Endothelial cell of umbilical vein (primary cell): ENCODE results near the gene SYNGR3. TPM values are rescaled to one million over a fixed set of nuclear protein-coding genes. Genes with fewer than 3 reads are reported as not detected.

Experiments
- BruUV-seq: library from RNA; stranded (reverse); fragments of 400-500 nt; replicated peaks from 2 replicates; lab custom pipeline; 2021; lab: Mats Ljungman, UMichigan
- CTCF ChIA-PET: fragments of 300-600, 350-600 bp; sonication (Branson Sonifier 250); formaldehyde crosslinking; loops from one replicate; lab custom pipeline; 2021; ENCODE audit warnings: antibody characterized with exemption, inconsistent platforms; lab: Charles Lee
- POLR2A ChIA-PET: fragments of 300-600, 350-600 bp; sonication (Branson Sonifier 250); formaldehyde crosslinking; loops from one replicate; lab custom pipeline; 2021; ENCODE audit warnings: antibody characterized with exemption, inconsistent platforms; lab: Charles Lee
- DNase-seq: peaks from one replicate; pipeline ENCODE4 v3.0.0-alpha.2; 2011; ENCODE audit warnings: low read depth, low spot score
- FAIRE-seq: peaks from 2 replicates; lab custom pipeline; 2011; peaks lifted over from hg19 to GRCh38; lab: Jason Lieb, UNC
- H2AFZ ChIP-seq: 2 replicates; pipeline ENCODE4 v1.6.0; 2012; ENCODE audit warnings: low read depth, low read length, control low read depth, inconsistent platforms
- H3K27ac ChIP-seq: 2 replicates; pipeline ENCODE4 v1.5.1; 2011; ENCODE audit warnings: low read depth, mild to moderate bottlenecking, control low read depth, low read length, moderate library complexity; ENCODE audit not compliant: insufficient read depth
- H3K27me3 ChIP-seq, 2 experiments: 2 replicates each; pipeline versions ENCODE4 v1.6.0 to v1.6.1; 2011; ENCODE audit warnings: low read length in 2 of 2, mixed read lengths in 1 of 2; ENCODE audit not compliant: control insufficient read depth in 2 of 2, insufficient read depth in 2 of 2
- H3K36me3 ChIP-seq, 2 experiments: 2 replicates in 1 of 2; 3 replicates in 1 of 2; pipeline ENCODE4 v1.5.1; 2011; ENCODE audit warnings: low read length in 2 of 2, mild to moderate bottlenecking in 1 of 2, moderate library complexity in 1 of 2; ENCODE audit not compliant: control insufficient read depth in 2 of 2, insufficient read depth in 2 of 2; ENCODE audit errors: extremely low read depth in 1 of 2
- H3K4me1 ChIP-seq: 3 replicates; pipeline ENCODE4 v1.5.1; 2011; ENCODE audit warnings: mild to moderate bottlenecking, low read length; ENCODE audit not compliant: control insufficient read depth, insufficient read depth; ENCODE audit errors: extremely low read depth
- H3K4me2 ChIP-seq: 2 replicates; pipeline ENCODE4 v1.6.1; 2011; ENCODE audit warnings: low read length, control low read depth, mixed read lengths; ENCODE audit not compliant: insufficient read depth
- H3K4me3 ChIP-seq, 3 experiments: fragments of 200-600 bp in 1 of 3; sonication (generic), shearing (Covaris generic) in 1 of 3; replicated peaks in 1 of 3; 2 replicates each; pipeline ENCODE4 v1.5.1; 2011 to 2016; ENCODE audit warnings: control low read depth in 3 of 3, low read length in 3 of 3, mild to moderate bottlenecking in 2 of 3, inconsistent platforms in 1 of 3, low read depth in 1 of 3, moderate library complexity in 1 of 3; ENCODE audit not compliant: insufficient read depth in 1 of 3
- H3K79me2 ChIP-seq: 2 replicates; pipeline ENCODE4 v1.6.0; 2012; ENCODE audit warnings: low read length, inconsistent platforms; ENCODE audit not compliant: control insufficient read depth, insufficient read depth
- H3K9ac ChIP-seq: replicated peaks from 2 replicates; pipeline ENCODE3; 2011; ENCODE audit warnings: low read length, control low read depth; ENCODE audit not compliant: insufficient read depth; ENCODE audit errors: extremely low read depth
- H3K9me1 ChIP-seq: replicated peaks from 3 replicates; pipeline ENCODE4 v1.6.0; 2011; ENCODE audit warnings: mild to moderate bottlenecking, low read length; ENCODE audit not compliant: control insufficient read depth, insufficient read depth; ENCODE audit errors: extremely low read depth
- H3K9me3 ChIP-seq: replicated peaks from 2 replicates; pipeline ENCODE4 v1.5.1; 2012; ENCODE audit warnings: low read length, inconsistent platforms; ENCODE audit not compliant: control insufficient read depth, insufficient read depth
- H4K20me1 ChIP-seq: replicated peaks from 2 replicates; pipeline ENCODE3; 2011; ENCODE audit warnings: mild to moderate bottlenecking, low read length; ENCODE audit not compliant: control insufficient read depth, insufficient read depth; ENCODE audit errors: extremely low read depth
- EZH2 ChIP-seq: IDR thresholded peaks from 2 replicates; pipeline ENCODE4 v1.6.1; 2012; ENCODE audit warnings: borderline replicate concordance, low read depth, mild to moderate bottlenecking, moderate library complexity, low read length, inconsistent platforms; ENCODE audit not compliant: severe bottlenecking
- FOS ChIP-seq: IDR thresholded peaks from 2 replicates; pipeline ENCODE4 v1.6.1; 2011; ENCODE audit warnings: mild to moderate bottlenecking, low read length, moderate library complexity, borderline replicate concordance; ENCODE audit not compliant: insufficient read depth
- GATA2 ChIP-seq: IDR thresholded peaks from 2 replicates; pipeline ENCODE4 v1.7.0; 2011; ENCODE audit warnings: low read depth, mild to moderate bottlenecking, moderate library complexity, mixed read lengths, low read length; ENCODE audit not compliant: insufficient read length, insufficient read depth
- JUN ChIP-seq: IDR thresholded peaks from 2 replicates; pipeline ENCODE4 v1.6.1; 2011; ENCODE audit warnings: borderline replicate concordance, low read depth; ENCODE audit not compliant: insufficient read length, insufficient read depth
- MYC ChIP-seq: IDR thresholded peaks from one replicate; pipeline ENCODE4 v1.6.1; 2011; ENCODE audit warnings: mild to moderate bottlenecking, low read depth, low read length
- POLR2A ChIP-seq: IDR thresholded peaks from 2 replicates; pipeline ENCODE4 v1.6.1; 2012; ENCODE audit warnings: low read depth, mild to moderate bottlenecking, control low read depth, low read length
- POLR2AphosphoS5 ChIP-seq: IDR thresholded peaks from 2 replicates; pipeline ENCODE4 v1.6.1; 2012; ENCODE audit warnings: low read depth, mild to moderate bottlenecking, control low read depth, low read length, moderate library complexity; ENCODE audit not compliant: insufficient read depth
- dilution Hi-C: fragments of 300-500 bp; cut with MboI; formaldehyde crosslinking; loops from one replicate; pipeline ENCODE4 v1.15.0; 2019; ENCODE audit warnings: low sequenced_read_pairs; ENCODE audit not compliant: extremely low pct_ligation_motif_present
- intact Hi-C: fragments of 100-400 bp; cut with micrococcal nuclease; formaldehyde crosslinking; loops from one replicate; pipeline ENCODE4 v1.10.0; 2022
- polyA plus RNA-seq, 4 experiments: library from polyadenylated mRNA; depleted of rRNA in 3 of 4; stranded (reverse) in 3 of 4; unstranded in 1 of 4; fragments of >200 nt; gene quantifications; 2 replicates each; pipeline versions ENCODE4 v1.2.1 to v1.2.3, GENCODE V29; 2011 to 2012; ENCODE audit warnings: missing spikeins in 1 of 4
- total RNA-seq: library from RNA; stranded (reverse); gene quantifications from 2 replicates; pipeline ENCODE4 v1.2.3, GENCODE V29; 2021
- TF ChIP-seq, protein P1 (sequence below), 2 donors: IDR thresholded peaks; 1 replicate in 1 of 2; 2 replicates in 1 of 2; pipeline ENCODE4 v1.5.1; 2011; ENCODE audit warnings: low read length in 2 of 2, mild to moderate bottlenecking in 2 of 2, moderate library complexity in 2 of 2, control low read depth in 1 of 2, inconsistent platforms in 1 of 2, low read depth in 1 of 2; ENCODE audit not compliant: insufficient read depth in 1 of 2; ENCODE audit errors: extremely low read depth in 1 of 2
- TF ChIP-seq, protein P2 (sequence below): IDR thresholded peaks from 2 replicates; pipeline ENCODE4 v1.6.1; 2011; ENCODE audit not compliant: insufficient read depth, insufficient read length

The SYNGR3 gene
- total and polyA plus RNA-seq, 2 donors (not counting 3 experiments of a cell fraction or from before 2014, with no cell fraction given), result 0.95 to 1.4 TPM

DNA sequence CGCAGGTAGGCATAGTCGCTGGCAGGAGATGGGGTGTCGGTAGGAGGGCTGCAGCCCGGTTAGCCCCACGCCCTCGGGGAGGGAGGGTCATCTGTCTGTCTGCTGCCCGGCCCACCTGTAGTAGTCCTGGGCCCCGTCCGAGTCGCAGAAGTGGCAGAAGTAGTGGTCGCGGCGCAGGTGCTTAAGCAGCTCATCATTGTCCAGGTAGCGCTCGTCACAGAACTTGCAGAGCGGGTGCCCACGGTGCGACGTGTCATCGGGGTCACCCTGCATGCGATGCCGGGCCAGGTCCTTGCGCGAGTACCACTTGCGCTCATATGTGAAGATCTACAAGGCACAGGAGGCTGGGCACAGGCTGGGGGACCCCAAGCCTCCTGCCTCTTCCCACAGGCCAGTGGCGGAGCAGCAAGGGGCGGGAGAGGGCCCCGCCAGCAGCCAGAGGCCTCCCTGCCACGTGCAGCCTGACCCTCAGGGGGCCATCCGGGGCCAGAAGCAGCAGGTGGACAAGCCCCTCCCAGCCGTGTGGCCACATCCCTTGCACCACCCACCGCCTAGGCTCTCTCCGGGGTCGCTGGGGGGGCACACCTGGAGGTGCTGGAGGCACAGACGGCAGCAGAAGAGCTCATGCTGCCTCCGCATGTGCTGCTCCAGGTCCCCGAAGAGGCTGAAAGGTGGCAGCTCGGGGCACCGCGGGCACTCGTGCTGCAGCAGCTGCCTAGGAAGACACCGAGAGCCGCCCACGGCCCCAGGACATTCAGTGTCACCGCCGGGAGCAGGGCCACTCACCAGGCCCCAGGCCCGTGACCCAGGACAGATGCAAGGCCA is 12.8 kb downstream of the SYNGR3 start:
- no peak overlapping the region for H2AFZ ChIP-seq
- no peaks in the 10 kb centered on the region for H4K20me1 ChIP-seq
- H3K4me3 ChIP-seq, result no peak overlapping the region
- H3K4me2 ChIP-seq, result no peak overlapping the region
- peaks cover 0 to 50% of the 10 kb centered on the region in 2 experiments for H3K36me3 ChIP-seq
- no peak overlapping the region for H3K9ac ChIP-seq
- DNase-seq (no peak), FAIRE-seq (no peak)
- peaks cover 50% of the 10 kb centered on the region for H3K79me2 ChIP-seq
- TF ChIP-seq, protein P1, sequence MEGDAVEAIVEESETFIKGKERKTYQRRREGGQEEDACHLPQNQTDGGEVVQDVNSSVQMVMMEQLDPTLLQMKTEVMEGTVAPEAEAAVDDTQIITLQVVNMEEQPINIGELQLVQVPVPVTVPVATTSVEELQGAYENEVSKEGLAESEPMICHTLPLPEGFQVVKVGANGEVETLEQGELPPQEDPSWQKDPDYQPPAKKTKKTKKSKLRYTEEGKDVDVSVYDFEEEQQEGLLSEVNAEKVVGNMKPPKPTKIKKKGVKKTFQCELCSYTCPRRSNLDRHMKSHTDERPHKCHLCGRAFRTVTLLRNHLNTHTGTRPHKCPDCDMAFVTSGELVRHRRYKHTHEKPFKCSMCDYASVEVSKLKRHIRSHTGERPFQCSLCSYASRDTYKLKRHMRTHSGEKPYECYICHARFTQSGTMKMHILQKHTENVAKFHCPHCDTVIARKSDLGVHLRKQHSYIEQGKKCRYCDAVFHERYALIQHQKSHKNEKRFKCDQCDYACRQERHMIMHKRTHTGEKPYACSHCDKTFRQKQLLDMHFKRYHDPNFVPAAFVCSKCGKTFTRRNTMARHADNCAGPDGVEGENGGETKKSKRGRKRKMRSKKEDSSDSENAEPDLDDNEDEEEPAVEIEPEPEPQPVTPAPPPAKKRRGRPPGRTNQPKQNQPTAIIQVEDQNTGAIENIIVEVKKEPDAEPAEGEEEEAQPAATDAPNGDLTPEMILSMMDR (IDR thresholded peaks at IDR 0.05; ENCODE audit: extremely low read depth in 1 of 2, insufficient read depth in 1 of 2, low read depth in 1 of 2, low read length in 2 of 2), result no peak
- no peak for TF ChIP-seq GATA2
- TF ChIP-seq POLR2A, result no peak
- TF ChIP-seq MYC, result no peak
- TF ChIP-seq FOS, result no peak
- TF ChIP-seq, protein P2, sequence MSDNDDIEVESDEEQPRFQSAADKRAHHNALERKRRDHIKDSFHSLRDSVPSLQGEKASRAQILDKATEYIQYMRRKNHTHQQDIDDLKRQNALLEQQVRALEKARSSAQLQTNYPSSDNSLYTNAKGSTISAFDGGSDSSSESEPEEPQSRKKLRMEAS, result no peak
- no peak for TF ChIP-seq EZH2
- TF ChIP-seq JUN, result no peak
- TF ChIP-seq POLR2AphosphoS5, result no peak
- intact Hi-C loops (no loop called here), dilution Hi-C loops (no loop called here)
- ChIA-PET CTCF (interaction anchor here (0.6 to 4.0 kb wide), 7 partner anchors 10 to 153 kb away, joined by 3 to 85 read pairs (median 9); partner anchors contain the start of genes GFER and TRAF7), POLR2A (interaction anchor here (1.9 kb wide), 1 partner anchor 152 kb away, joined by 21 read pairs; the partner anchor contains the start of gene TRAF7)
- H3K4me1 ChIP-seq, result peaks cover 31% of the 10 kb centered on the region
- no peak overlapping the region for H3K27ac ChIP-seq
- no peaks in the 10 kb centered on the region for H3K9me1 ChIP-seq
- no peaks in the 10 kb centered on the region for H3K9me3 ChIP-seq
- H3K27me3 ChIP-seq, result no peaks in the 10 kb centered on the region
- BruUV-seq, result no TSS peak
